ENCODE results near the gene SYT5. TPM values are rescaled to one million over a fixed set of nuclear protein-coding genes. Genes with fewer than 3 reads are reported as not detected.

Gene SYT5
- total and polyA plus RNA-seq, 2 donors (not counting 3 experiments of a cell fraction or from before 2014, with no cell fraction given) = 0.42 TPM; not detected in 1

DNA sequence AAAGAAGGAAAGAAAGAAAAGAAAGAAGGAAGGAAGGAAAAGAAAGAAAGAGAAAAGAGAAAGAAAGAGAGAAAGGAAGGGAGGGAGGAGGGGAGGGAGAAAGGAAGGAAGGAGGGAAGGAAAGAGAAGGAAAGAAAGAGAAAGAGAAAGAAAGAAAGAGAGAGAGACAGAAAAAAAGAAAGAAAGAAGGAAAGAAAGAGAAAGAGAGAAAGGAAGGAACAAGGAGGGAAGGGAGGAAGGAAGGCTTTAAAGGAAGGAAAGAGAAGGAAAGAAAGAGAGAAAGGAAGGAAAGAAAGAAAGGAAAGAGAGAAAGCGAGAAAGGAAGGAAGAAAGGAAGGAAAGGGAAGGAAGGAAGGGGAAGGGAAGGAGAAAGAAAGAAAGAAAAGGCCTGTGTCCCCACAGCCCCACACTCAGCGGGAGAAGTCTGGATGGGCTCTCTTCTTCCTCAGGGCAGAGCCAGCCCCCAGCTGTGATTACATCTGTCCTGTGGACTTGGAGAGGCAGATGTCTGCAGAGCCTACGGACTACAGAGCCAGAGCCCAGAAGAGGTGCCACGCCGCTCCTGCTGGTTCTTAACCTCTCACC is 19.6 kb upstream of the SYT5 start:
- dilution Hi-C loops (cut with MboI; ENCODE audit: extremely low pct_ligation_motif_present, low sequenced_read_pairs) (no loop called here), intact Hi-C loops (cut with micrococcal nuclease) (no loop called here)
- Histone ChIP-seq H2AFZ (ENCODE audit: low read depth, low read length) (no peak overlapping the region), H3K36me3 (ENCODE audit: control insufficient read depth in 2 of 2, extremely low read depth in 1 of 2, insufficient read depth in 2 of 2, low read length in 2 of 2) (no peaks in the 10 kb centered on the region), H3K9me3 (replicated peaks; ENCODE audit: control insufficient read depth, insufficient read depth, low read length) (no peaks in the 10 kb centered on the region), H3K4me3 (replicated peaks in 1 of 3; ENCODE audit: insufficient read depth in 1 of 3, low read depth in 1 of 3, low read length in 3 of 3) (no peak overlapping the region), H3K9me1 (replicated peaks; ENCODE audit: control insufficient read depth, extremely low read depth, insufficient read depth, low read length) (no peaks in the 10 kb centered on the region), H3K4me2 (ENCODE audit: insufficient read depth, low read length) (no peak overlapping the region), H3K27me3 (ENCODE audit: control insufficient read depth in 2 of 2, insufficient read depth in 2 of 2, low read length in 2 of 2) (no peaks in the 10 kb centered on the region), H3K27ac (ENCODE audit: insufficient read depth, low read depth, low read length) (no peak overlapping the region), H3K9ac (replicated peaks; ENCODE audit: extremely low read depth, insufficient read depth, low read length) (no peak overlapping the region), H4K20me1 (replicated peaks; ENCODE audit: control insufficient read depth, extremely low read depth, insufficient read depth, low read length) (no peaks in the 10 kb centered on the region), H3K4me1 (ENCODE audit: control insufficient read depth, extremely low read depth, insufficient read depth, low read length) (no peaks in the 10 kb centered on the region), H3K79me2 (ENCODE audit: control insufficient read depth, insufficient read depth, low read length) (no peaks in the 10 kb centered on the region)
- POLR2A ChIA-PET = interaction anchor here (0.6 kb wide), 1 partner anchor 7 kb away, joined by 3 read pairs; no protein-coding TSS in a partner anchor
- DNase-seq (ENCODE audit: low read depth, low spot score) = no peak
- CTCF ChIA-PET = interaction anchor here (1.4 to 1.7 kb wide), 2 partner anchors 184 to 268 kb away, joined by 4 to 5 read pairs; partner anchors contain the start of gene TMEM238
- no peak for FAIRE-seq
- TF ChIP-seq EZH2 (IDR thresholded peaks at IDR 0.05; ENCODE audit: borderline replicate concordance, low read depth, low read length, severe bottlenecking) (no peak), POLR2AphosphoS5 (IDR thresholded peaks at IDR 0.05; ENCODE audit: insufficient read depth, low read depth, low read length) (no peak), MYC (IDR thresholded peaks at IDR 0.05; ENCODE audit: low read depth, low read length) (no peak)
- TF ChIP-seq, protein P1, sequence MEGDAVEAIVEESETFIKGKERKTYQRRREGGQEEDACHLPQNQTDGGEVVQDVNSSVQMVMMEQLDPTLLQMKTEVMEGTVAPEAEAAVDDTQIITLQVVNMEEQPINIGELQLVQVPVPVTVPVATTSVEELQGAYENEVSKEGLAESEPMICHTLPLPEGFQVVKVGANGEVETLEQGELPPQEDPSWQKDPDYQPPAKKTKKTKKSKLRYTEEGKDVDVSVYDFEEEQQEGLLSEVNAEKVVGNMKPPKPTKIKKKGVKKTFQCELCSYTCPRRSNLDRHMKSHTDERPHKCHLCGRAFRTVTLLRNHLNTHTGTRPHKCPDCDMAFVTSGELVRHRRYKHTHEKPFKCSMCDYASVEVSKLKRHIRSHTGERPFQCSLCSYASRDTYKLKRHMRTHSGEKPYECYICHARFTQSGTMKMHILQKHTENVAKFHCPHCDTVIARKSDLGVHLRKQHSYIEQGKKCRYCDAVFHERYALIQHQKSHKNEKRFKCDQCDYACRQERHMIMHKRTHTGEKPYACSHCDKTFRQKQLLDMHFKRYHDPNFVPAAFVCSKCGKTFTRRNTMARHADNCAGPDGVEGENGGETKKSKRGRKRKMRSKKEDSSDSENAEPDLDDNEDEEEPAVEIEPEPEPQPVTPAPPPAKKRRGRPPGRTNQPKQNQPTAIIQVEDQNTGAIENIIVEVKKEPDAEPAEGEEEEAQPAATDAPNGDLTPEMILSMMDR (IDR thresholded peaks at IDR 0.05; ENCODE audit: extremely low read depth in 1 of 2, insufficient read depth in 1 of 2, low read depth in 1 of 2, low read length in 2 of 2) = no peak
- no TSS peak for BruUV-seq (replicated peaks)

DNA sequence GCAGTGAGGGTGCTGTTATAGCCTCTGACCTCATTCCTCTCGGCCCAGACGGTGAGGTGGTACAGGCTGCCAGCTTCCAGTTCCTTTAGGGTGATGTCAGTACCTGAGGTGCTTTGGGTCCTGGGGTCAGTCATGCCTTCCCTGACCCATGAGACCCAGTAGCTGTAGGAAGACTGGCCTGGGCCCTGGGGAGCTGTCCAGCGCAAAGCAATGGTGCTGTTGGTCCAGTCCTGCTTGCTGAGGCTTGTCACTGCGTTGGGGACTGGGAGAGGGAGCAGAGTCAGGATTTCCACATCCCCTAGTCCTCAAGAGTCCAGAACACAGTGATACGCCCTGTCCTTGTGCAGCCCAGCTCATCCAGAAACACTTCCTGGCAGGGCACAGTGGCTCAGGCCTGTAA is 18.6 kb upstream of the SYT5 start:
- CTCF ChIA-PET = interaction anchor here (1.0 to 1.7 kb wide), 2 partner anchors 16 to 269 kb away, joined by 3 to 5 read pairs; no protein-coding TSS in a partner anchor
- intact Hi-C loops (cut with micrococcal nuclease) (no loop called here), dilution Hi-C loops (cut with MboI; ENCODE audit: extremely low pct_ligation_motif_present, low sequenced_read_pairs) (no loop called here)
- Histone ChIP-seq H3K4me2 (ENCODE audit: insufficient read depth, low read length) (no peak overlapping the region), H3K4me3 (replicated peaks in 1 of 3; ENCODE audit: insufficient read depth in 1 of 3, low read depth in 1 of 3, low read length in 3 of 3) (no peak overlapping the region), H3K4me1 (ENCODE audit: control insufficient read depth, extremely low read depth, insufficient read depth, low read length) (no peaks in the 10 kb centered on the region), H2AFZ (ENCODE audit: low read depth, low read length) (no peak overlapping the region), H3K36me3 (ENCODE audit: control insufficient read depth in 2 of 2, extremely low read depth in 1 of 2, insufficient read depth in 2 of 2, low read length in 2 of 2) (no peaks in the 10 kb centered on the region), H4K20me1 (replicated peaks; ENCODE audit: control insufficient read depth, extremely low read depth, insufficient read depth, low read length) (no peaks in the 10 kb centered on the region), H3K27ac (ENCODE audit: insufficient read depth, low read depth, low read length) (no peak overlapping the region), H3K9ac (replicated peaks; ENCODE audit: extremely low read depth, insufficient read depth, low read length) (no peak overlapping the region), H3K27me3 (ENCODE audit: control insufficient read depth in 2 of 2, insufficient read depth in 2 of 2, low read length in 2 of 2) (no peaks in the 10 kb centered on the region), H3K9me1 (replicated peaks; ENCODE audit: control insufficient read depth, extremely low read depth, insufficient read depth, low read length) (no peaks in the 10 kb centered on the region), H3K79me2 (ENCODE audit: control insufficient read depth, insufficient read depth, low read length) (no peaks in the 10 kb centered on the region), H3K9me3 (replicated peaks; ENCODE audit: control insufficient read depth, insufficient read depth, low read length) (no peaks in the 10 kb centered on the region)
- POLR2A ChIA-PET = interaction anchor here (1.0 kb wide), 1 partner anchor 18 kb away, joined by 3 read pairs; no protein-coding TSS in a partner anchor
- no peak for FAIRE-seq
- no peak for DNase-seq (ENCODE audit: low read depth, low spot score)
- TF ChIP-seq POLR2A (IDR thresholded peaks at IDR 0.05; ENCODE audit: low read depth, low read length) (no peak), JUN (IDR thresholded peaks at IDR 0.05; ENCODE audit: borderline replicate concordance, insufficient read depth, insufficient read length, low read depth) (no peak), MYC (IDR thresholded peaks at IDR 0.05; ENCODE audit: low read depth, low read length) (no peak), FOS (IDR thresholded peaks at IDR 0.05; ENCODE audit: borderline replicate concordance, insufficient read depth, low read length) (no peak)
- TF ChIP-seq, protein P2, sequence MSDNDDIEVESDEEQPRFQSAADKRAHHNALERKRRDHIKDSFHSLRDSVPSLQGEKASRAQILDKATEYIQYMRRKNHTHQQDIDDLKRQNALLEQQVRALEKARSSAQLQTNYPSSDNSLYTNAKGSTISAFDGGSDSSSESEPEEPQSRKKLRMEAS (IDR thresholded peaks at IDR 0.05; ENCODE audit: insufficient read depth, insufficient read length) = no peak
- BruUV-seq (replicated peaks) = no TSS peak

Data from endothelial cell of umbilical vein (primary cell).